Endothelial cell of umbilical vein (primary cell): ENCODE measurements around the gene PSAPL1. TPM values are rescaled to one million over a fixed set of nuclear protein-coding genes. Genes with fewer than 3 reads are reported as not detected.

Experiments used
- BruUV-seq: library from RNA; stranded (reverse); fragments of 400-500 nt; replicated peaks from 2 replicates; lab custom pipeline; 2021; lab: Mats Ljungman, UMichigan
- CTCF ChIA-PET: fragments of 300-600, 350-600 bp; sonication (Branson Sonifier 250); formaldehyde crosslinking; loops from one replicate; lab custom pipeline; 2021; ENCODE audit warnings: antibody characterized with exemption, inconsistent platforms; lab: Charles Lee
- POLR2A ChIA-PET: fragments of 300-600, 350-600 bp; sonication (Branson Sonifier 250); formaldehyde crosslinking; loops from one replicate; lab custom pipeline; 2021; ENCODE audit warnings: antibody characterized with exemption, inconsistent platforms; lab: Charles Lee
- DNase-seq: peaks from one replicate; pipeline ENCODE4 v3.0.0-alpha.2; 2011; ENCODE audit warnings: low read depth, low spot score
- FAIRE-seq: peaks from 2 replicates; lab custom pipeline; 2011; peaks lifted over from hg19 to GRCh38; lab: Jason Lieb, UNC
- H2AFZ ChIP-seq: 2 replicates; pipeline ENCODE4 v1.6.0; 2012; ENCODE audit warnings: low read depth, low read length, control low read depth, inconsistent platforms
- H3K27ac ChIP-seq: 2 replicates; pipeline ENCODE4 v1.5.1; 2011; ENCODE audit warnings: low read depth, mild to moderate bottlenecking, control low read depth, low read length, moderate library complexity; ENCODE audit not compliant: insufficient read depth
- H3K27me3 ChIP-seq, 2 experiments: 2 replicates each; pipeline versions ENCODE4 v1.6.0 to v1.6.1; 2011; ENCODE audit warnings: low read length in 2 of 2, mixed read lengths in 1 of 2; ENCODE audit not compliant: control insufficient read depth in 2 of 2, insufficient read depth in 2 of 2
- H3K36me3 ChIP-seq, 2 experiments: 2 replicates in 1 of 2; 3 replicates in 1 of 2; pipeline ENCODE4 v1.5.1; 2011; ENCODE audit warnings: low read length in 2 of 2, mild to moderate bottlenecking in 1 of 2, moderate library complexity in 1 of 2; ENCODE audit not compliant: control insufficient read depth in 2 of 2, insufficient read depth in 2 of 2; ENCODE audit errors: extremely low read depth in 1 of 2
- H3K4me1 ChIP-seq: 3 replicates; pipeline ENCODE4 v1.5.1; 2011; ENCODE audit warnings: mild to moderate bottlenecking, low read length; ENCODE audit not compliant: control insufficient read depth, insufficient read depth; ENCODE audit errors: extremely low read depth
- H3K4me2 ChIP-seq: 2 replicates; pipeline ENCODE4 v1.6.1; 2011; ENCODE audit warnings: low read length, control low read depth, mixed read lengths; ENCODE audit not compliant: insufficient read depth
- H3K4me3 ChIP-seq, 3 experiments: fragments of 200-600 bp in 1 of 3; sonication (generic), shearing (Covaris generic) in 1 of 3; replicated peaks in 1 of 3; 2 replicates each; pipeline ENCODE4 v1.5.1; 2011 to 2016; ENCODE audit warnings: control low read depth in 3 of 3, low read length in 3 of 3, mild to moderate bottlenecking in 2 of 3, inconsistent platforms in 1 of 3, low read depth in 1 of 3, moderate library complexity in 1 of 3; ENCODE audit not compliant: insufficient read depth in 1 of 3
- H3K79me2 ChIP-seq: 2 replicates; pipeline ENCODE4 v1.6.0; 2012; ENCODE audit warnings: low read length, inconsistent platforms; ENCODE audit not compliant: control insufficient read depth, insufficient read depth
- H3K9ac ChIP-seq: replicated peaks from 2 replicates; pipeline ENCODE3; 2011; ENCODE audit warnings: low read length, control low read depth; ENCODE audit not compliant: insufficient read depth; ENCODE audit errors: extremely low read depth
- H3K9me1 ChIP-seq: replicated peaks from 3 replicates; pipeline ENCODE4 v1.6.0; 2011; ENCODE audit warnings: mild to moderate bottlenecking, low read length; ENCODE audit not compliant: control insufficient read depth, insufficient read depth; ENCODE audit errors: extremely low read depth
- H3K9me3 ChIP-seq: replicated peaks from 2 replicates; pipeline ENCODE4 v1.5.1; 2012; ENCODE audit warnings: low read length, inconsistent platforms; ENCODE audit not compliant: control insufficient read depth, insufficient read depth
- H4K20me1 ChIP-seq: replicated peaks from 2 replicates; pipeline ENCODE3; 2011; ENCODE audit warnings: mild to moderate bottlenecking, low read length; ENCODE audit not compliant: control insufficient read depth, insufficient read depth; ENCODE audit errors: extremely low read depth
- CTCF ChIP-seq, 2 donors: IDR thresholded peaks; 1 replicate in 1 of 2; 2 replicates in 1 of 2; pipeline ENCODE4 v1.5.1; 2011; ENCODE audit warnings: low read length in 2 of 2, mild to moderate bottlenecking in 2 of 2, moderate library complexity in 2 of 2, control low read depth in 1 of 2, inconsistent platforms in 1 of 2, low read depth in 1 of 2; ENCODE audit not compliant: insufficient read depth in 1 of 2; ENCODE audit errors: extremely low read depth in 1 of 2
- EZH2 ChIP-seq: IDR thresholded peaks from 2 replicates; pipeline ENCODE4 v1.6.1; 2012; ENCODE audit warnings: borderline replicate concordance, low read depth, mild to moderate bottlenecking, moderate library complexity, low read length, inconsistent platforms; ENCODE audit not compliant: severe bottlenecking
- FOS ChIP-seq: IDR thresholded peaks from 2 replicates; pipeline ENCODE4 v1.6.1; 2011; ENCODE audit warnings: mild to moderate bottlenecking, low read length, moderate library complexity, borderline replicate concordance; ENCODE audit not compliant: insufficient read depth
- GATA2 ChIP-seq: IDR thresholded peaks from 2 replicates; pipeline ENCODE4 v1.7.0; 2011; ENCODE audit warnings: low read depth, mild to moderate bottlenecking, moderate library complexity, mixed read lengths, low read length; ENCODE audit not compliant: insufficient read length, insufficient read depth
- JUN ChIP-seq: IDR thresholded peaks from 2 replicates; pipeline ENCODE4 v1.6.1; 2011; ENCODE audit warnings: borderline replicate concordance, low read depth; ENCODE audit not compliant: insufficient read length, insufficient read depth
- MAX ChIP-seq: IDR thresholded peaks from 2 replicates; pipeline ENCODE4 v1.6.1; 2011; ENCODE audit not compliant: insufficient read depth, insufficient read length
- MYC ChIP-seq: IDR thresholded peaks from one replicate; pipeline ENCODE4 v1.6.1; 2011; ENCODE audit warnings: mild to moderate bottlenecking, low read depth, low read length
- POLR2A ChIP-seq: IDR thresholded peaks from 2 replicates; pipeline ENCODE4 v1.6.1; 2012; ENCODE audit warnings: low read depth, mild to moderate bottlenecking, control low read depth, low read length
- POLR2AphosphoS5 ChIP-seq: IDR thresholded peaks from 2 replicates; pipeline ENCODE4 v1.6.1; 2012; ENCODE audit warnings: low read depth, mild to moderate bottlenecking, control low read depth, low read length, moderate library complexity; ENCODE audit not compliant: insufficient read depth
- dilution Hi-C: fragments of 300-500 bp; cut with MboI; formaldehyde crosslinking; loops from one replicate; pipeline ENCODE4 v1.15.0; 2019; ENCODE audit warnings: low sequenced_read_pairs; ENCODE audit not compliant: extremely low pct_ligation_motif_present
- intact Hi-C: fragments of 100-400 bp; cut with micrococcal nuclease; formaldehyde crosslinking; loops from one replicate; pipeline ENCODE4 v1.10.0; 2022
- polyA plus RNA-seq, 4 experiments: library from polyadenylated mRNA; depleted of rRNA in 3 of 4; stranded (reverse) in 3 of 4; unstranded in 1 of 4; fragments of >200 nt; gene quantifications; 2 replicates each; pipeline versions ENCODE4 v1.2.1 to v1.2.3, GENCODE V29; 2011 to 2012; ENCODE audit warnings: missing spikeins in 1 of 4
- total RNA-seq: library from RNA; stranded (reverse); gene quantifications from 2 replicates; pipeline ENCODE4 v1.2.3, GENCODE V29; 2021

PSAPL1 gene
- total and polyA plus RNA-seq, 2 donors (not counting 3 experiments of a cell fraction or from before 2014, with no cell fraction given), result not detected

DNA sequence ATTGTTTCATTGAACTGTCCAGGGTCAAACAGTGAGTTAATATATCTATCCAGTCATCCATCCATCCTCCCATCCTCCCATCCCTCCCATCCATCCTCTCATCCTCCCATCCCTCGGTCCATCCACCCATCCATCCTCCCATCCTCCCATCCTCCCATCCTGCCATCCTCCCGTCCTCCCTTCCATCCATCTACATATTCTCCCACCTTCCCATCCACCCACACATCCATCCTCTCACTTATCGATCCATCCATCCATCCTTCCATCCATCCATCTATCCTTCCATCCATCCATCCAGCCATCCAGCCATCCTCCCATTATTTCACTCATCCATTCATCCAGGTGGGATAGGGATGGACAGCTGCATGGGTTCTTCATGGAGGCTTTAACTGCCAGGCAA is 35.4 kb upstream of the PSAPL1 start:
- intact Hi-C loops, result no loop called here
- H3K36me3 ChIP-seq, result no peaks in the 10 kb centered on the region
- no peaks in the 10 kb centered on the region for H3K79me2 ChIP-seq
- no peak overlapping the region for H3K27ac ChIP-seq
- H3K27me3 ChIP-seq, result no peaks in the 10 kb centered on the region
- DNase-seq (no peak), FAIRE-seq (no peak)
- H3K9me1 ChIP-seq, result no peaks in the 10 kb centered on the region
- no peaks in the 10 kb centered on the region for H3K4me1 ChIP-seq
- no peaks in the 10 kb centered on the region for H3K9me3 ChIP-seq
- ChIA-PET POLR2A (no interaction called here), CTCF (interaction anchor here (1.5 kb wide), 1 partner anchor 13 kb away, joined by 3 read pairs; no protein-coding TSS in a partner anchor)
- H3K9ac ChIP-seq, result no peak overlapping the region
- no peak overlapping the region for H3K4me2 ChIP-seq
- TF ChIP-seq POLR2AphosphoS5, result no peak
- no peak for TF ChIP-seq MYC
- no peak for TF ChIP-seq MAX
- no peak for TF ChIP-seq CTCF (IDR thresholded peaks at IDR 0.05; ENCODE audit: extremely low read depth in 1 of 2, insufficient read depth in 1 of 2, low read depth in 1 of 2, low read length in 2 of 2)
- no peak for TF ChIP-seq EZH2
- TF ChIP-seq POLR2A, result no peak
- TF ChIP-seq JUN, result no peak
- TF ChIP-seq FOS, result no peak
- TF ChIP-seq GATA2, result no peak
- H3K4me3 ChIP-seq, result no peak overlapping the region
- no peaks in the 10 kb centered on the region for H4K20me1 ChIP-seq
- dilution Hi-C loops, result no loop called here
- no TSS peak for BruUV-seq
- H2AFZ ChIP-seq, result no peak overlapping the region
